IPS-15b (cell line): Measurements from ENCODE around the gene DUSP22.

Experiments used
- H3K27me3 ChIP-seq: one replicate; pipeline ENCODE4 v1.6.1; 2013; ENCODE audit warnings: low read length; ENCODE audit not compliant: control insufficient read depth, insufficient read depth
- H3K36me3 ChIP-seq: one replicate; pipeline ENCODE4 v1.6.1; 2013; ENCODE audit warnings: low read length; ENCODE audit not compliant: control insufficient read depth, insufficient read depth
- H3K4me1 ChIP-seq: one replicate; pipeline ENCODE4 v1.6.1; 2013; ENCODE audit warnings: mild to moderate bottlenecking, low read length; ENCODE audit not compliant: control insufficient read depth, insufficient read depth
- H3K4me3 ChIP-seq: one replicate; pipeline ENCODE4 v1.5.1; 2013; ENCODE audit warnings: low read depth, low read length
- H3K9ac ChIP-seq: one replicate; pipeline ENCODE4 v1.6.1; 2013; ENCODE audit warnings: low read depth, mild to moderate bottlenecking, low read length
- H3K9me3 ChIP-seq: one replicate; pipeline ENCODE4 v1.6.1; 2013; ENCODE audit warnings: mild to moderate bottlenecking, low read length; ENCODE audit not compliant: control insufficient read depth, insufficient read depth

The DUSP22 gene

GRCh38 chr6:397604-398003 is 105.3 kb downstream of the DUSP22 start:
- H3K36me3 ChIP-seq, result peaks cover 3% of the 10 kb centered on the region
- no peaks in the 10 kb centered on the region for H3K4me1 ChIP-seq
- no peak overlapping the region for H3K9ac ChIP-seq
- peaks cover 33% of the 10 kb centered on the region for H3K27me3 ChIP-seq
- no peak overlapping the region for H3K4me3 ChIP-seq
- H3K9me3 ChIP-seq, result no peaks in the 10 kb centered on the region

GRCh38 chr6:398065-398464 is 105.8 kb downstream of the DUSP22 start:
- no peaks in the 10 kb centered on the region for H3K9me3 ChIP-seq
- H3K9ac ChIP-seq, result no peak overlapping the region
- H3K4me1 ChIP-seq, result no peaks in the 10 kb centered on the region
- H3K36me3 ChIP-seq, result peaks cover 3% of the 10 kb centered on the region
- peaks cover 28% of the 10 kb centered on the region for H3K27me3 ChIP-seq
- no peak overlapping the region for H3K4me3 ChIP-seq

GRCh38 chr6:398558-399078 is 106.3 kb downstream of the DUSP22 start:
- H3K4me1 ChIP-seq, result no peaks in the 10 kb centered on the region
- H3K9me3 ChIP-seq, result no peaks in the 10 kb centered on the region
- H3K27me3 ChIP-seq, result peaks cover 22% of the 10 kb centered on the region
- H3K4me3 ChIP-seq, result no peak overlapping the region
- peaks cover 3% of the 10 kb centered on the region for H3K36me3 ChIP-seq
- H3K9ac ChIP-seq, result no peak overlapping the region

GRCh38 chr6:399785-400534 is 107.7 kb downstream of the DUSP22 start:
- no peaks in the 10 kb centered on the region for H3K9me3 ChIP-seq
- H3K4me1 ChIP-seq, result no peaks in the 10 kb centered on the region
- no peak overlapping the region for H3K9ac ChIP-seq
- no peak overlapping the region for H3K4me3 ChIP-seq
- H3K36me3 ChIP-seq, result peaks cover 3% of the 10 kb centered on the region
- H3K27me3 ChIP-seq, result peaks cover 9% of the 10 kb centered on the region

GRCh38 chr6:400815-401214 is 108.5 kb downstream of the DUSP22 start:
- peaks cover 1% of the 10 kb centered on the region for H3K36me3 ChIP-seq
- H3K9ac ChIP-seq, result no peak overlapping the region
- H3K27me3 ChIP-seq, result peaks cover 4% of the 10 kb centered on the region
- no peaks in the 10 kb centered on the region for H3K4me1 ChIP-seq
- no peak overlapping the region for H3K4me3 ChIP-seq
- H3K9me3 ChIP-seq, result no peaks in the 10 kb centered on the region
